ENCODE results near the gene NUMB. TPM values are rescaled to one million over a fixed set of nuclear protein-coding genes. Genes with fewer than 3 reads are reported as not detected.

Gene NUMB
- total RNA-seq, 1 experiment from 2014 or later, result 46.5 TPM

DNA sequence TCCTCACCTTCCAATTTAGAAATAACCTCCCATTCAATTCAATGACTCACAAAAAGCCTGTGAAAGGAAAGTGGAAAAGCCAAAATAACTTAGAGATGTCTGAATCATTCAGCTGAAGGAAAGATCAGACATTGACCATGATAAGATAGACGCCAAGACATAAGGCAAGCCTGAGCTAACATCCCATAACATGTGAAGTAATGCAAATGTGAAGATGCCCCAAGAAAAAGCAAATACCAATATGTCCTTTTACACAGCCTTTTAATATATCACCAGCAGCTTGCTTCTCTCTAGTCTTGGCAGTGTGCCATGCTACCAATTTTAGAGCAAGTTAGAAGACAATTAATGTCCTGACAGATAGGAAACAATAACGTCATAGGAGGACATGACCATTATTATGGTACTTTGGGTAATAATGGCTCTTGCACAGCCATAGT lies 2.4 kb upstream of the NUMB start:
- no peak overlapping the region for H3T11ph ChIP-seq (ENCODE audit: low read length)
- H3K18ac ChIP-seq (ENCODE audit: insufficient read length, low read depth, low read length), result no peak overlapping the region
- H3K27me3 ChIP-seq (ENCODE audit: insufficient read depth, low read length), result no peaks in the 10 kb centered on the region
- H2BK120ac ChIP-seq (ENCODE audit: low read depth, low read length, poor library complexity, severe bottlenecking), result no peak overlapping the region
- no peak overlapping the region for H2BK12ac ChIP-seq (ENCODE audit: insufficient read length, low read depth, low read length)
- H3K27ac Mint-ChIP-seq, result no peak overlapping the region; a peak in 1 of 7 replicates
- H3K23me2 ChIP-seq (ENCODE audit: insufficient read length, low read depth, low read length, poor library complexity, severe bottlenecking), result peaks cover 8% of the 10 kb centered on the region
- H3K4me3 Mint-ChIP-seq, result no peak overlapping the region
- no peak overlapping the region for H3K14ac ChIP-seq (ENCODE audit: insufficient read depth, low read length)
- H3K56ac ChIP-seq (ENCODE audit: insufficient read length, low read depth, low read length), result no peak overlapping the region
- peaks cover 27 to 39% of the 10 kb centered on the region in 2 experiments for H3K4me1 Mint-ChIP-seq
- H3K4ac ChIP-seq (ENCODE audit: low read depth, low read length), result no peak overlapping the region
- no peaks in the 10 kb centered on the region for H4K20me1 ChIP-seq (ENCODE audit: control insufficient read depth, insufficient read depth, insufficient read length)
- H3K79me1 ChIP-seq (ENCODE audit: insufficient read depth, low read depth, low read length, poor library complexity, severe bottlenecking), result no peaks in the 10 kb centered on the region
- no peak overlapping the region for H2AFZ ChIP-seq (ENCODE audit: low read length)
- no peak overlapping the region for H3K9ac ChIP-seq (ENCODE audit: extremely low read depth, insufficient read length, low read length)
- H4K91ac ChIP-seq (ENCODE audit: insufficient read length, low read depth, low read length), result no peak overlapping the region
- no peak overlapping the region for H2BK5ac ChIP-seq (ENCODE audit: insufficient read length, low read length)
- peaks cover 3% of the 10 kb centered on the region; the same call in 1 of the 2 replicates for H3K79me2 ChIP-seq (ENCODE audit: insufficient read depth, low read length)
- no peak overlapping the region for H3K27ac ChIP-seq (ENCODE audit: insufficient read length, low read depth, low read length)
- no peak overlapping the region for H3K4me2 ChIP-seq (ENCODE audit: insufficient read depth, insufficient read length, low read length)
- no peak for DNase-seq
- TF ChIP-seq, protein P1, sequence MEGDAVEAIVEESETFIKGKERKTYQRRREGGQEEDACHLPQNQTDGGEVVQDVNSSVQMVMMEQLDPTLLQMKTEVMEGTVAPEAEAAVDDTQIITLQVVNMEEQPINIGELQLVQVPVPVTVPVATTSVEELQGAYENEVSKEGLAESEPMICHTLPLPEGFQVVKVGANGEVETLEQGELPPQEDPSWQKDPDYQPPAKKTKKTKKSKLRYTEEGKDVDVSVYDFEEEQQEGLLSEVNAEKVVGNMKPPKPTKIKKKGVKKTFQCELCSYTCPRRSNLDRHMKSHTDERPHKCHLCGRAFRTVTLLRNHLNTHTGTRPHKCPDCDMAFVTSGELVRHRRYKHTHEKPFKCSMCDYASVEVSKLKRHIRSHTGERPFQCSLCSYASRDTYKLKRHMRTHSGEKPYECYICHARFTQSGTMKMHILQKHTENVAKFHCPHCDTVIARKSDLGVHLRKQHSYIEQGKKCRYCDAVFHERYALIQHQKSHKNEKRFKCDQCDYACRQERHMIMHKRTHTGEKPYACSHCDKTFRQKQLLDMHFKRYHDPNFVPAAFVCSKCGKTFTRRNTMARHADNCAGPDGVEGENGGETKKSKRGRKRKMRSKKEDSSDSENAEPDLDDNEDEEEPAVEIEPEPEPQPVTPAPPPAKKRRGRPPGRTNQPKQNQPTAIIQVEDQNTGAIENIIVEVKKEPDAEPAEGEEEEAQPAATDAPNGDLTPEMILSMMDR (conservative IDR thresholded peaks at IDR 0.05), result no peak
- H3K9me3 ChIP-seq (ENCODE audit: control insufficient read depth, low read depth, low read length), result no peaks in the 10 kb centered on the region
- H4K8ac ChIP-seq (replicated peaks; ENCODE audit: insufficient read length, low read depth, low read length), result no peak overlapping the region
- no peak overlapping the region for H2BK20ac ChIP-seq (ENCODE audit: low read depth, low read length, poor library complexity, severe bottlenecking)
- no CpG with 5 or more reads among the region's 2 CpGs for WGBS (ENCODE audit: extremely low coverage, insufficient read length, low lambda C conversion rate)
- H3K36me3 Mint-ChIP-seq (ENCODE audit: insufficient read depth in 1 of 3, low read depth in 3 of 3), result no peaks in the 10 kb centered on the region
- no peak overlapping the region for H2AK5ac ChIP-seq (ENCODE audit: insufficient read length, low read length)
- H3K4me1 ChIP-seq (ENCODE audit: insufficient read depth, low read length), result no peaks in the 10 kb centered on the region; the same call in 1 of the 2 replicates
- H3K27me3 Mint-ChIP-seq (ENCODE audit: low read depth), result no peaks in the 10 kb centered on the region
- no peak overlapping the region for H4K5ac ChIP-seq (ENCODE audit: insufficient read length, low read depth, low read length)
- H3K23ac ChIP-seq (ENCODE audit: insufficient read length, low read depth, low read length), result no peak overlapping the region
- no peak overlapping the region for H2BK15ac ChIP-seq (ENCODE audit: low read depth, low read length)
- H3K9me3 Mint-ChIP-seq, result no peaks in the 10 kb centered on the region
